Fibroblast of gingiva (primary cell): ENCODE results near the gene CEP128.
A peak's percentile ranks its signal among the peaks of the same experiment; 100 is the strongest.

Experiments
- DNase-seq: peaks from one replicate; pipeline ENCODE4 v3.0.0-alpha.2; 2011; ENCODE audit warnings: low read depth

CEP128 gene

DNA sequence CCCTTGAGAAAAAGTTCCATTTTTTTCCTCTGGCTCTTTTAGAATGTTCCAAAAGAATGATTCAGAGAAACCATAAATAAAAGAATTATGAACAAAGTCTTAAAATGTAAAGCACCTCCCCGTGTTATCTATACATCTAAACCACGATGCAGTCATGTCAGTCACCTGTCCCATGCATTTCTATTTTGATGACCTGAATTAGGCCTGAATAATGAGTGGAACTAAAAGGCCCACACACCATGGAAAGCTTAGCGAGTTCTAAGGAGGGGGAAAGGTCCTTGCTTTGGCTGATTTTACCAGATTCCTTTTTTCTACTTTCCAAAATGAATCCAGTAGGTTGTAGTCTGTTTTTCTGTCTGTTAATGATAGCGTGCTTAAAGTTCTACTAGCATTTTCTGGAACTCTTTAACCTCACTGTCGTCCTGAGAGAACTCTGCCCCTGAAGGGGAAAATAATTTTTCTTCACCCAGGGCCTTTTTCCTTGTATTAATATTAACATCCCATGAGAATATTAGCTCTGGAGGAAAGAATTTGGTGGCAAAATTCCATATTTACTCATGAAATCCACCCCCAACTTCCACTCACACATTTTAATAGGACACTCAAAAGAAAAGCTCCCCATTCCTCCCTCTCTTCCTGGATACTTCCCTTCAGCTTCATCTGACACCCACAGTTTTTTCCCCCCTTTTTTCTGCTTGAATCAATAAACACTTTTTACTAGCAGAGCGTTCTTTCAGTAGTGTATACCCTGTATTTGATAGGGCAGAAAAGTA lies 464.0 kb downstream of the CEP128 start:
- peak; percentile 36 for DNase-seq

DNA sequence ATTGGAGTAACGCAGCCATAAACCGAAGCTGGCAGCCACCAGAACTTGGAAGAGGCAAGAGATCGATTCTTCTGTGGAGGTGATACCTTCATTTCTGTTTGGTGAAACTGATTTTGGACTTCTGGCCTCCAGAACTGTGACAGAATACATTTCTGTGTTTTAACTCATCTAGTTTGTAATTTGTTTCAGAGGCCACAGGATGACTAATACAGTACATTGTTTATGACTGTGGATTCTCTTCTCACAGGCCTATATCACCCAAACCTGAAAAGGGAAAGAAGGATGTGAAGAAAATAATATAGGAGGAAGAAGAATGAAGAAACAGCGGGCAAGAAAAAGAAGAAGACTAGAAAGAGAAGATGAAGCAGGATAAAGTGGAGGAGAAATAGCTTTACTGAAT lies 466.5 kb downstream of the CEP128 start:
- peak; percentile 15 for DNase-seq

DNA sequence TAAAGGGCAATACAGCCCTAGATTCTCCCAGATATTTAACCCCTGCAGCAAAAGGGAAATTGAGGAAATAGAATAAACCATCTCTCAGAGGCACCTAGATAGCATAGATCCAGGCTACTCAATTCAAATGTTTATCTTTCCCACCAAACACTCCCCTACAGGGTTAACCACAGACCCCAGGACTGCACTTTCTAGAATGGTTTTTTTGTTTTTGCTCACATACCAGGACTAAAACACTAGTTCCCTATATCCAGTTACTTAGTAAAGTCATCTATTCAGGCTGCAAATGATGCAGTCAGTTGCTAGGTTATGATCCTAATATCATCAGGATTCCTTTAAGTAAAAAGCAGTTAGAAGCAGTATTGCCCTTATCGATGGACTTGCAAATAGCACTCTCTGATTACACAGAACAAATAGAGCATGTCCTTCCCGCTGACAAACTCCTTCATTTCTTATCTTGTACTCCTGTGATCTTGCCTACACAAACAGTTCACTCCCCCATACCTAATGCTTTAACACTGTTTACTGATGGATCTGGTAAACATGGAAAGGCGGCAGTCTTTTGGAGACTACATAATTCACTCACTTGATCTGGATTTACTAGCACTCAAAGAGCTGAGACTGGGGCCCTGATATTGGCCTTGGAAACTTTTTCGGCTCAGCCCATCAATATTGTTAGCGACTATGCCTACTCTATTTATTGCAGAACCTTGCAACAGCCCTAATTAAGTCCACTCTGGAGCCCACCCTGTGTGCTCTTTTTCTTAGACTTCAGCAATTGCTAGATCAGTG lies 473.0 kb downstream of the CEP128 start:
- DNase-seq, result no peak

DNA sequence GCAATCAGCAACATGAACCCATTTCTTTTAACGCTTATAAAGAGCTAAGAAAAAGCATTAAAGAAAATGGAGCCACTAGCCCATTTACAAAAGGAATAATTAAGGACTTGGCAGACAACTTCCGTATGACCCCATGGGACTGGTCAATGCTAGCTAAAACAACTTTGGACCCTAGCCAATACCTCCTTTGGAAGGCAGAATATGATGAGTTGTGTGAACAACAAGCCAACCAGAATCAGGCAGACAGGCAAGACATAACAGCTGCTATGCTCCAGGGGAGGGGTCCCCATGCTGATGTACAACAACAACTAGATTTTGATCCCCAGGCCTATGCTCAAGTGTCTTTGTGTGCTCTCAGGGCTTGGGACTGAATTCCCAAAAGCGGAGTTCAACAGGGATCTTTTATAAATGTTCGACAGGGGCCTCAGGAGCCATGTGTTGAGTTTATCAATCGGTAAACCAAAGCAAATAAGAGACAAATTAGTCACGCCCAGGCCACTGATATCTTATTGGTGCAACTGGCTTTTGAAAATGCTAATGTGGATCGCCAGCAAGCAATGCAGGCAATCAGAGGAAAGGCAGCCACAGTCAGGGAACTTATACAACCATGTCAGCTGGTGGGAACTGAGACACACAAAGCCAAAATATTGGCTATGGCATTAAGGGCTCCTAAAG lies 475.9 kb downstream of the CEP128 start:
- DNase-seq, result no peak

DNA sequence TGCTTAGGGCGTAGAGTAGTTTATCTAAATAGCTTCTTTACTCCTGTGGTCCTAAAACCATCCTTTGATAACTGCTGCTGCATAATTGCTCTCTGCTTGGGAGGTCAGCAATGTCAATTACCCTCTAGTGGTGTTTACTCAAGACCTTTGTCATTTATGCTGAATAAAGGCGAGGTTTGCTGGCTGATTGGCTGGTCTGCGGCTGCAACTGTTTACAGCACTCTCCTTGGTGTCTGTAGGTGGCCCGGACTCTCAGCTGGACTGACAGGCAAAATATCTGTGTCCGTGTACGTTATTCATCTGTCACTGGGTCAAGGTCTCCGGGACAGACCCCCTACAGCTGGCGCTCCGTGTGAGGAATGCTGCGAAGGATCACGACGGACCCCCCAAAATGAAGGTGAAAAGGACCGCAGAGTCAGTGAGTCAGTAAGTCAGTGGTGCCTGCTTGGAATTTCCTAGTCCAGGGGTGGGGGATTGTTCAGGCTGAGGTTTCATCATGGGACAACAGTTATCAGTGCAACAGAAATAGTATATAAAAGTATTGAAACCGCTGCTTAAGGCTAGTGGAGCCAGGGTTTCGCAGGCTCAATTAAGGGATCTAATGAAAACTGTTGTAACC lies 476.9 kb downstream of the CEP128 start:
- no peak for DNase-seq

DNA sequence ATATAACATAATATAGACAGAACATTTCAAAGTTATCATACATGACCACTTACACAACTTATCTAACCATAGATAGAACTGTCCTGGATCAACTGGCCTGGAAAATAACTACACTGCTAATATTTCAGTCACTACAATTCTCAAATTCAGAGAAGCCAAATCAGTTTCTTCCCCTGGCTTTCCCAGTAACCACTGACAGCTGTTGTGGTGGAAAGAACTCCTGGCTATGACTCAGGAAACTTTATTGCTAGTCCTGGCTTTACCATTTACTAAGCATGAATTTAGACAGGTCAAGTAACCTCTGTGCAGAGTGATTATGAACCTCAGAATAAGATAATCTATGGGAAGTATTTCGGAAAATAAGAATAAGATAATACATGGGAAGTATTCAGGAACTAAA lies 485.3 kb downstream of the CEP128 start:
- DNase-seq, result peak; percentile 30

DNA sequence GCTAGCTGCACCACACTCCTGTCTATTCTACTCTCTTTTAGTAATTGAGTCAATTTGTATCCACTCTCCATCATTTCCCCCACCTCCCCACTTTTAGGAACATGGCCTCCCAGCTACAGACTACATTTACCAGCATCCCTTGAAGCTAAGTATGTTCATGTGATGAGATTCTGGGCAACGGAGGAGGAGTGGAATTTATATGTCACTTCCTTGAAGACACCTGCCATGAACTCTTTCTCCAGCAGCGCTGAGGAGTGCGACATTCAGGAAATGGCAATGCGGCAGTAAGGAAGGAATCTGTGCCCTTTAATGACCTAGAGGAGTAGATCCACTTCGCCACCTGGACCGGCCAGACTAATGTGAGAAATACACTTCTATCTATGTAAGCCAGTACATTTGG lies 486.5 kb downstream of the CEP128 start:
- DNase-seq, result no peak

DNA sequence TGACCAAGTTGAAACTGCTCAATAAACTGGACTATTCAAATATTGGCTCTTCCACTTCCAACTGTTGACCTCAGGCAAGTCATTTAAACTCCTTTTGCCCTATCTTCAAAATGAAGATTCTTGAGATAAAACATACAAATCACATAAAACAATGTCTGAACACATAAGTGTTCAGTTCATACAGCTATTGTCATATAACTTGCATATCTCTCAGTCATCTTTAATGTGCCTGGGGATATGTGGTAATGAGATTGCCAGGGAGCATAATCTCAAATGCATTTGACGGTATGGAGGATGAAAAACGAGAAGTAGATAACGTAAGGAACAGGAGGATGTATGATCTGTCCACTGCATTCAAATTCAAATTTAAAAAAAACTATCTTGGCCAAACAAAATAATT lies 493.3 kb downstream of the CEP128 start:
- DNase-seq, result no peak

DNA sequence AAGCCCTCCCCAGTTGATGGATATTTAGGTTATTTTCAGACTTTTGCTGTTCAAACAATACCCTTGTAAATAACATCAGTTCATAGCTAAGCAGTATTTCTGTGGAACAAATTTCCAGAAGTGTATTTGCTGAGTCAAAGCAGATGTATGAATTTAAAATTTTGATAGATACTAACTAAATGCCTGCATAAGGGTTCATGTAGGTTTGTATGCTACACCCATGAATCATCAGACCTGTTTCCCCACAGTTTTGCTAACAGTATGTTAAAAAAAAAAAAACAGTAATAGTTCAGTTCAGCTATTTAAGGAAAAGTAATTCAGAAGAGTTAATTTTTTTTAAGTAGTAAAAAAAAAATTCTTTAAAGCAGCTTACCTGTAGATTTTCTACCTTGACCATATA lies 494.1 kb downstream of the CEP128 start:
- DNase-seq, result peak; percentile 6
